ENCODE results near the gene PITPNM3. TPM values are rescaled to one million over a fixed set of nuclear protein-coding genes. Genes with fewer than 3 reads are reported as not detected.
A peak's percentile ranks its signal among the peaks of the same experiment; 100 is the strongest.

The PITPNM3 gene
- total RNA-seq, 1 experiment from 2014 or later = 4.2 TPM

- RAD21 ChIA-PET (ENCODE audit: low non-redundant PET in 1 of 2, low total read pairs in 2 of 2, uncharacterized antibody in 2 of 2, unreplicated experiment in 2 of 2) = no interaction called here
Observed at GRCh38 chr17:6457688-6458459, 98.5 kb downstream of the PITPNM3 start.

DNA sequence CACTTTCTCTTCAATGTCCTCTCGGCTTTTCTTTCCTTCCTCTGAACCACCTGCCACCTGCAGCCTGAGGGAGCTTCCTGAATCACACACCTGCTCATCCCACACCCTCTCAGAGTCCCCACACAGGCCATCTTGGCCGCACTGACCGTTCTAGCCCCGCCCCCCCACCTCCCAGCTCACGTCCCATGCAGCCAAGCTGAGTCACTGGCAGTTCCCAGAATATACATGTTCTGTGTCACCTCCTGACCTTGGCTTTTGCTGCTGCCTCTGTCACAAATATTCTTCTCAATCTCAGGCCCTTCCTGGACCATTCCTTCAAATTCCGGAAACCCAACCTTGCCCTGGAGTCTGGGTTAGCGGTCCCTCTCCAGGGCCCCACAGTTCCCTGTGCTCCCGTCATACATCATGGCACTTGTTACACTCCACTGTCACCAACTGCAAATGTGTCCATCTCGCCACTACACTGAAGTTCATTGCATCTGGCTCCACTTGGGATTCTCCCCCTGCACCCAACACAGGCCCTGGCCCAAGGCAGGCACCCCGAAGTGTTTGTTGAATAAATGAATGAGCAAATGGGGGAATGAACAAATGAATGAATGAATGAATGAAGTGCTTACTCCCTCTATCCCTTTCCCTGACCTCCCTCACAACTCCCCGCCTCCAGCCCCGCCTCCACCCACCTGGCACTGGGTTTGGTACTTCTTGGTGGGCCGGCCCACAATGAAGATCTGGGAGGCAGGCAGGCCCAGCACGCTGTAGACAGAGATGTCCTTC lies 99.3 kb downstream of the PITPNM3 start:
- H4K20me1 ChIP-seq (ENCODE audit: insufficient read depth) = no peaks in the 10 kb centered on the region
- intact Hi-C loops (cut with micrococcal nuclease) = no loop called here
- DNase-seq (ENCODE audit: low read depth, low spot score) (no peak), ATAC-seq (peak; percentile 71)
- H2AFZ ChIP-seq (ENCODE audit: low read depth, low read length, poor library complexity, severe bottlenecking) = no peak overlapping the region
- no peaks in the 10 kb centered on the region for H3K79me2 ChIP-seq (ENCODE audit: insufficient read depth, low read length)
- ChIA-PET RAD21 (ENCODE audit: low non-redundant PET in 1 of 2, low total read pairs in 2 of 2, uncharacterized antibody in 2 of 2, unreplicated experiment in 2 of 2) (interaction anchor here in 1 of 2 experiments (0.5 to 0.6 kb wide), 2 partner anchors 16 to 95 kb away, joined by 3 read pairs; no protein-coding TSS in a partner anchor), POLR2A (interaction anchor here (0.5 to 1.1 kb wide), 2 partner anchors 13 to 1106 kb away, joined by 3 to 5 read pairs; partner anchors contain the start of gene PIMREG), CTCF (no interaction called here)
- H3K27me3 ChIP-seq (ENCODE audit: insufficient read depth, low read length) = no peaks in the 10 kb centered on the region
- H3K9me2 ChIP-seq (ENCODE audit: insufficient read depth) = no peaks in the 10 kb centered on the region
- TF ChIP-seq YY1 (IDR thresholded peaks at IDR 0.05; ENCODE audit: extremely low read depth, insufficient replicate concordance, low read depth, low read length) = peak; percentile 29
- no peak for TF ChIP-seq RAD21 (IDR thresholded peaks at IDR 0.05; ENCODE audit: low read depth)
- no peaks in the 10 kb centered on the region for H3K36me3 ChIP-seq (ENCODE audit: control insufficient read depth in 1 of 2, insufficient read depth in 2 of 2, low read length in 2 of 2)
- no TSS peak for BruUV-seq (replicated peaks)
- H3K4me3 ChIP-seq (replicated peaks in 1 of 2; ENCODE audit: low read depth in 1 of 2, low read length in 2 of 2) = no peak overlapping the region
- peak overlapping the region; percentile 49 for H3K4me2 ChIP-seq (ENCODE audit: low read length)
- H3K4me1 ChIP-seq (ENCODE audit: control insufficient read depth in 1 of 2, insufficient read depth in 2 of 2, low read length in 2 of 2) = peaks cover 5 to 21% of the 10 kb centered on the region in 2 experiments
- H3K27ac ChIP-seq (ENCODE audit: low read depth, low read length) = peak overlapping the region; percentile 29; the same call in 1 of the 2 replicates
- peak overlapping the region; percentile 1; the same call in 1 of the 2 replicates for H3K9ac ChIP-seq (ENCODE audit: low read length)
- no peaks in the 10 kb centered on the region for H3K9me3 ChIP-seq (ENCODE audit: control insufficient read depth in 1 of 2, insufficient read depth in 1 of 2, low read depth in 1 of 2, low read length in 2 of 2)

More at GRCh38 chr17:6457688-6458459, 98.5 kb downstream of the PITPNM3 start:
- no peaks in the 10 kb centered on the region for H3K36me3 ChIP-seq (ENCODE audit: control insufficient read depth in 1 of 2, insufficient read depth in 2 of 2, low read length in 2 of 2)
- DNase-seq (ENCODE audit: low read depth, low spot score) = no peak
- H4K20me1 ChIP-seq (ENCODE audit: insufficient read depth) = no peaks in the 10 kb centered on the region
- ChIA-PET POLR2A (no interaction called here), CTCF (no interaction called here)
- H3K9me3 ChIP-seq (ENCODE audit: control insufficient read depth in 1 of 2, insufficient read depth in 1 of 2, low read depth in 1 of 2, low read length in 2 of 2) = no peaks in the 10 kb centered on the region
- BruUV-seq (replicated peaks) = no TSS peak
- no peak overlapping the region for H2AFZ ChIP-seq (ENCODE audit: low read depth, low read length, poor library complexity, severe bottlenecking)
- no peaks in the 10 kb centered on the region for H3K79me2 ChIP-seq (ENCODE audit: insufficient read depth, low read length)
- TF ChIP-seq POLR2A (IDR thresholded peaks at IDR 0.05; ENCODE audit: borderline replicate concordance, extremely low read depth, insufficient read depth, insufficient read length) = no peak
- TF ChIP-seq ELF1 (IDR thresholded peaks at IDR 0.05; ENCODE audit: borderline replicate concordance, low read depth) = no peak
- H3K4me3 ChIP-seq (replicated peaks in 1 of 2; ENCODE audit: low read depth in 1 of 2, low read length in 2 of 2) = no peak overlapping the region
- H3K4me1 ChIP-seq (ENCODE audit: control insufficient read depth in 1 of 2, insufficient read depth in 2 of 2, low read length in 2 of 2) = peaks cover 5 to 21% of the 10 kb centered on the region in 2 experiments
- H3K9ac ChIP-seq (ENCODE audit: low read length) = no peak overlapping the region
- no peaks in the 10 kb centered on the region for H3K9me2 ChIP-seq (ENCODE audit: insufficient read depth)
- no peak overlapping the region for H3K27ac ChIP-seq (ENCODE audit: low read depth, low read length)
- no peaks in the 10 kb centered on the region for H3K27me3 ChIP-seq (ENCODE audit: insufficient read depth, low read length)
- ATAC-seq = 0 out of 2 replicates have a peak, but pooled peaks have one; percentile 12
- intact Hi-C loops (cut with micrococcal nuclease) = no loop called here
- peak overlapping the region; percentile 49; the same call in 1 of the 2 replicates for H3K4me2 ChIP-seq (ENCODE audit: low read length)

Data from HCT116 (cell line).